OCI-LY7 (cell line): Measurements from ENCODE around the gene FGD4. TPM values are rescaled to one million over a fixed set of nuclear protein-coding genes. Genes with fewer than 3 reads are reported as not detected.

Source experiments
- BruUV-seq: library from RNA; stranded (reverse); fragments of 400-500 nt; replicated peaks from 2 replicates; lab custom pipeline; 2021; lab: Mats Ljungman, UMichigan
- CTCF ChIA-PET: fragments of 300-600 bp; sonication (Branson Sonifier 250); formaldehyde crosslinking; loops from one replicate; lab custom pipeline; 2022; ENCODE audit warnings: antibody characterized with exemption; ENCODE audit not compliant: unreplicated experiment; lab: Charles Lee
- POLR2A ChIA-PET: fragments of 300-600 bp; sonication (Branson Sonifier 250); formaldehyde crosslinking; loops from one replicate; lab custom pipeline; 2022; ENCODE audit warnings: antibody characterized with exemption; lab: Charles Lee
- DNase-seq: peaks from one replicate; pipeline ENCODE4 v3.0.0-alpha.2; 2015; ENCODE audit warnings: low spot score
- H2AFZ ChIP-seq: fragments of 200-600 bp; sonication (generic), shearing (Covaris generic); 2 replicates; pipeline ENCODE4 v1.6.1; 2014; ENCODE audit warnings: mild to moderate bottlenecking, antibody characterized with exemption, low read length, moderate library complexity
- H3K27ac ChIP-seq: fragments of 200-600 bp; sonication (generic); 2 replicates; pipeline ENCODE4 v1.5.1; 2014; ENCODE audit warnings: mixed run types, low read depth, mild to moderate bottlenecking, moderate library complexity, low read length, inconsistent platforms; ENCODE audit not compliant: poor library complexity, severe bottlenecking
- H3K36me3 ChIP-seq: fragments of 200-600 bp; sonication (generic); 2 replicates; pipeline ENCODE4 v1.6.1; 2014; ENCODE audit warnings: mild to moderate bottlenecking, antibody characterized with exemption, low read length, moderate library complexity, mixed read lengths; ENCODE audit not compliant: insufficient read depth
- H3K4me1 ChIP-seq: fragments of 200-600 bp; sonication (generic); 2 replicates; pipeline ENCODE4 v1.5.1; 2014; ENCODE audit warnings: mild to moderate bottlenecking, low read length; ENCODE audit not compliant: insufficient read depth, poor library complexity, severe bottlenecking
- H3K4me2 ChIP-seq: fragments of 200-600 bp; sonication (generic); 2 replicates; pipeline ENCODE4 v1.6.1; 2014; ENCODE audit warnings: mild to moderate bottlenecking, low read length
- H3K4me3 ChIP-seq: fragments of 200-600 bp; sonication (generic); 2 replicates; pipeline ENCODE4 v1.5.1; 2014; ENCODE audit warnings: mild to moderate bottlenecking, low read depth, low read length; ENCODE audit not compliant: poor library complexity, severe bottlenecking
- H3K79me2 ChIP-seq: fragments of 200-600 bp; sonication (generic); 2 replicates; pipeline ENCODE4 v1.6.1; 2016; ENCODE audit warnings: low read depth, mild to moderate bottlenecking, low read length, moderate library complexity, mixed read lengths; ENCODE audit not compliant: insufficient read depth
- H3K9me2 ChIP-seq: fragments of 200-600 bp; sonication (generic); 2 replicates; pipeline ENCODE4 v1.6.1; 2016; ENCODE audit warnings: mild to moderate bottlenecking, low read length, mixed read lengths; ENCODE audit not compliant: insufficient read depth
- H3K9me3 ChIP-seq: fragments of 200-600 bp; sonication (generic); 2 replicates; pipeline ENCODE4 v1.6.1; 2014; ENCODE audit warnings: mild to moderate bottlenecking, mixed run types, low read length, mixed read lengths
- H4K20me1 ChIP-seq: fragments of 200-600 bp; sonication (generic); 2 replicates; pipeline ENCODE4 v1.6.1; 2014; ENCODE audit warnings: mild to moderate bottlenecking, antibody characterized with exemption, low read length, moderate library complexity, mixed read lengths; ENCODE audit not compliant: insufficient read depth
- EZH2phosphoT487 ChIP-seq: fragments of 200-600 bp; sonication (generic); IDR thresholded peaks from 2 replicates; pipeline ENCODE4 v1.6.1; 2018; ENCODE audit warnings: low read depth, borderline replicate concordance, mild to moderate bottlenecking, mixed run types, antibody characterized with exemption, low read length, moderate library complexity, mixed read lengths
- intact Hi-C: fragments of 100-400 bp; cut with micrococcal nuclease; formaldehyde crosslinking; loops from one replicate; pipeline ENCODE4 v1.10.0; 2022; ENCODE audit not compliant: unreplicated experiment
- total RNA-seq, 2 experiments: library from RNA; depleted of rRNA in 1 of 2; stranded (reverse); fragments of >200 nt in 1 of 2; shearing (Covaris generic) in 1 of 2; gene quantifications; 2 replicates each; pipeline ENCODE4 v1.2.3, GENCODE V29; 2014 to 2022
- TF ChIP-seq, protein P1 (sequence below): fragments of 200-600 bp; sonication (generic); conservative IDR thresholded peaks from 2 replicates; pipeline ENCODE4 v1.5.1; 2014; ENCODE audit warnings: mild to moderate bottlenecking, antibody characterized with exemption, low read length, moderate library complexity, mixed read lengths

FGD4 gene
- total RNA-seq, 2 experiments from 2014 or later: 14.9 to 19.3 TPM

DNA sequence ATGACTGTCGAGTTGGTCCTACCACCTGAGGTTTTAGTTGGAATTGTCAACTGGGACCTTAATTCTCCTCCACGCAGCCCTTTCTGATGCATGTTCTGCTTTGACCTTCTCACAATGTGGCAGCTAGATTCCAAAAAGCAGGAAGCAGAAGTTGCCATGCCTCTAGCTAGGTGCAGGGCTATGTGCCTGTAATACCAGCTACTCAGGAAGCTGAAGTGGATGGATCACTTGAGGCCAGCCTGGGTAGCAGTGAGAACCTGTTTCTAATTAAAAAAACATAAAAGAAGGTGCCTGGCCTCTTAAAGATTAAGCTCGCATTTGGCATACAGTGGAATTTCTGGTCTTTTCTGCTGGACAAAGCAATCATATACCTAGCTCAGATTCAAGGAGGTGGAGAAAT, 77.1 kb downstream of the FGD4 start:
- Histone ChIP-seq H3K36me3 (no peaks in the 10 kb centered on the region), H2AFZ (no peak overlapping the region; the same call in 1 of the 2 replicates), H3K4me2 (peak overlapping the region; percentile 3; the same call in 1 of the 2 replicates), H3K9me3 (no peaks in the 10 kb centered on the region), H4K20me1 (no peaks in the 10 kb centered on the region), H3K79me2 (no peaks in the 10 kb centered on the region), H3K4me3 (no peak overlapping the region), H3K27ac (no peak overlapping the region), H3K4me1 (peaks cover 59% of the 10 kb centered on the region), H3K9me2 (no peaks in the 10 kb centered on the region)
- intact Hi-C loops: no loop called here
- DNase-seq: no peak
- CTCF ChIA-PET: no interaction called here
- BruUV-seq: no TSS peak
- TF ChIP-seq, protein P1, sequence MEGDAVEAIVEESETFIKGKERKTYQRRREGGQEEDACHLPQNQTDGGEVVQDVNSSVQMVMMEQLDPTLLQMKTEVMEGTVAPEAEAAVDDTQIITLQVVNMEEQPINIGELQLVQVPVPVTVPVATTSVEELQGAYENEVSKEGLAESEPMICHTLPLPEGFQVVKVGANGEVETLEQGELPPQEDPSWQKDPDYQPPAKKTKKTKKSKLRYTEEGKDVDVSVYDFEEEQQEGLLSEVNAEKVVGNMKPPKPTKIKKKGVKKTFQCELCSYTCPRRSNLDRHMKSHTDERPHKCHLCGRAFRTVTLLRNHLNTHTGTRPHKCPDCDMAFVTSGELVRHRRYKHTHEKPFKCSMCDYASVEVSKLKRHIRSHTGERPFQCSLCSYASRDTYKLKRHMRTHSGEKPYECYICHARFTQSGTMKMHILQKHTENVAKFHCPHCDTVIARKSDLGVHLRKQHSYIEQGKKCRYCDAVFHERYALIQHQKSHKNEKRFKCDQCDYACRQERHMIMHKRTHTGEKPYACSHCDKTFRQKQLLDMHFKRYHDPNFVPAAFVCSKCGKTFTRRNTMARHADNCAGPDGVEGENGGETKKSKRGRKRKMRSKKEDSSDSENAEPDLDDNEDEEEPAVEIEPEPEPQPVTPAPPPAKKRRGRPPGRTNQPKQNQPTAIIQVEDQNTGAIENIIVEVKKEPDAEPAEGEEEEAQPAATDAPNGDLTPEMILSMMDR: no peak
- TF ChIP-seq EZH2phosphoT487: no peak
- POLR2A ChIA-PET: interaction anchor here (0.8 to 3.9 kb wide), 8 partner anchors 9 to 56 kb away, joined by 3 to 46 read pairs (median 8); no protein-coding TSS in a partner anchor

DNA sequence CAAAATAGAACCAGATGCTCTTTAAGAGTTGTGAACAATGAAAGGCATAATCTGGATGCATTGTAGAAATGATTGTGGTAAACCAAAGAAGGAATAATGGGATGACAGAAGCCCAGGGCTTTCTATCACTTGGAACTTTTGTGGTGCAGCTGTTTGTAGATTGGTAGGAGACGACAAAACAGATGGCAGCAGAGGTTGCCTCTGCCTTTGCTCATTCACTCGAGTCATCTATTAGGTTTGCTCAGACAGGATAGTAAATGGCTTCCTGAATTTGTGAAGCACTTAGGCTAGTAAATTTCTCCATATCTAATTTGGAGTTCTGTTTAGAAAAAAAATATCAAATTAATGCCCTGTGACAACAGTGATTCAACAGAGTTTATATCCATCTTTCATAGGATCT, 78.4 kb downstream of the FGD4 start:
- peak; percentile 63 for DNase-seq
- no peaks in the 10 kb centered on the region for H4K20me1 ChIP-seq
- no peaks in the 10 kb centered on the region for H3K9me2 ChIP-seq
- ChIA-PET CTCF (no interaction called here), POLR2A (interaction anchor here (0.6 to 3.9 kb wide), 11 partner anchors 10 to 68 kb away, joined by 3 to 46 read pairs (median 5); no protein-coding TSS in a partner anchor)
- no TSS peak for BruUV-seq
- intact Hi-C loops: no loop called here
- TF ChIP-seq, protein P1: no peak
- no peaks in the 10 kb centered on the region for H3K9me3 ChIP-seq
- H3K4me2 ChIP-seq: peak overlapping the region; percentile 68
- peaks cover 1% of the 10 kb centered on the region; the same call in 1 of the 2 replicates for H3K79me2 ChIP-seq
- H2AFZ ChIP-seq: peak overlapping the region; percentile 83
- H3K36me3 ChIP-seq: no peaks in the 10 kb centered on the region
- peaks cover 72% of the 10 kb centered on the region for H3K4me1 ChIP-seq
- H3K27ac ChIP-seq: peak overlapping the region; percentile 71
- peak overlapping the region; percentile 47 for H3K4me3 ChIP-seq

DNA sequence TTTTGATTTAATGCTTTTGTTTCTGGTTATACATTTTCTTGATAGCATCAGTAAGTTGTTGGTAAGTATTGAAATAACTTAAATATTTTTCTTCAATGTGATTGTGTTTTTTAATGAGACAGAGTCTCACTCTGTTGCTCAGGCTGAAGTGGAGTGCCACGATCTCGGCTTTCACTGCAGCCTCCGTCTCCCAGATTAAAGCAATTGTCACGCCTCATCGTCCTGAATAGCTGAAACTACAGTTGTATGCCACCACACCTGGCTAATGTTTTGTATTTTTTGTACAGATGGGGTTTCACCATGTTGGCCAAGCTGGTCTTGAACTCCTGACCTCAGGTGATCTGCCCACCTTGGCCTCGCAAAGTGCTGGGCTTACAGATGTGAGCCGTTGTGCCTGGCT, 78.8 kb downstream of the FGD4 start:
- H3K4me3 ChIP-seq: peak overlapping the region; percentile 47
- no peaks in the 10 kb centered on the region for H4K20me1 ChIP-seq
- peaks cover 5% of the 10 kb centered on the region; the same call in 1 of the 2 replicates for H3K79me2 ChIP-seq
- H3K9me3 ChIP-seq: no peaks in the 10 kb centered on the region
- intact Hi-C loops: no loop called here
- no peaks in the 10 kb centered on the region for H3K36me3 ChIP-seq
- POLR2A ChIA-PET: interaction anchor here (0.6 to 3.9 kb wide), 9 partner anchors 10 to 207 kb away, joined by 3 to 46 read pairs (median 5); no protein-coding TSS in a partner anchor
- H3K9me2 ChIP-seq: no peaks in the 10 kb centered on the region
- peak overlapping the region; percentile 68 for H3K4me2 ChIP-seq
- peak; percentile 73 for DNase-seq
- H3K4me1 ChIP-seq: peaks cover 76% of the 10 kb centered on the region
- peak overlapping the region; percentile 71 for H3K27ac ChIP-seq
- H2AFZ ChIP-seq: peak overlapping the region; percentile 83
- BruUV-seq: no TSS peak
- TF ChIP-seq, protein P1: no peak
- TF ChIP-seq EZH2phosphoT487: no peak
- CTCF ChIA-PET: no interaction called here
